Ovary (tissue), 9 donors: ENCODE measurements around the gene MAP2K1. TPM values are rescaled to one million over a fixed set of nuclear protein-coding genes. Genes with fewer than 3 reads are reported as not detected.

Experiments
- DNase-seq, 5 donors: peaks; one replicate each; pipeline ENCODE4 v3.0.0-alpha.2; 2019 to 2020
- H3K27ac ChIP-seq, 2 donors: fragments of 200-600 bp; one replicate each; pipeline versions ENCODE4 v1.5.1 to v1.8.0; 2019 to 2022
- H3K27me3 ChIP-seq: fragments of 200-600 bp; one replicate; pipeline ENCODE4 v1.8.0; 2022
- H3K36me3 ChIP-seq: fragments of 200-600 bp; sonication (generic); one replicate; pipeline ENCODE4 v1.5.1; 2019
- H3K4me1 ChIP-seq: one replicate; pipeline ENCODE4 v1.8.1; 2013; ENCODE audit warnings: mild to moderate bottlenecking, moderate library complexity; ENCODE audit not compliant: insufficient read depth
- H3K4me3 ChIP-seq: fragments of 200-600 bp; sonication (generic); one replicate; pipeline ENCODE4 v1.5.1; 2017
- H3K9me3 ChIP-seq, 2 donors: fragments of 200-600 bp in 1 of 2; sonication (generic) in 1 of 2; one replicate each; pipeline versions ENCODE4 v1.5.1 to v1.8.1; 2013 to 2019; ENCODE audit warnings: mild to moderate bottlenecking in 1 of 2, moderate library complexity in 1 of 2
- CTCF ChIP-seq, 3 donors: fragments of 450-650 bp in 2 of 3; fragments of 200-600 bp in 1 of 3; IDR thresholded peaks; one replicate each; pipeline versions ENCODE4 v1.5.1 to v1.8.0; 2016 to 2022; ENCODE audit warnings: antibody characterized with exemption in 3 of 3, mild to moderate bottlenecking in 1 of 3
- EP300 ChIP-seq: sonication (generic); formaldehyde crosslinking; IDR thresholded peaks from one replicate; pipeline ENCODE4 v1.6.1; 2017; ENCODE audit warnings: antibody characterized with exemption
- POLR2A ChIP-seq: fragments of 450-650 bp; IDR thresholded peaks from one replicate; pipeline ENCODE4 v1.6.1; 2017; ENCODE audit warnings: antibody characterized with exemption, mild to moderate bottlenecking, moderate library complexity
- WGBS, 3 donors: extraction: QIAGEN DNeasy Blood & Tissue Kit in 1 of 3; methylation state at CpG; one replicate each; pipeline versions ENCODE4 v1.1.5 to v1.1.7; 2013 to 2017; 5-methylcytosine and 5-hydroxymethylcytosine counted together
- intact Hi-C, 4 donors: fragments of 100-400 bp; cut with DNase I; formaldehyde crosslinking; loops; one replicate each; pipeline versions ENCODE4 v1.11.0 to v1.15.1; 2022 to 2023
- polyA plus RNA-seq, 2 donors: library from polyadenylated mRNA; stranded (reverse); fragments of 200-250 nt in 1 of 2; fragments of 350-450 nt in 1 of 2; fragmentation: Illumina TruSeq in 1 of 2; extraction: RNeasy Lipid Tissue Mini Kit (QIAGEN cat#74804) in 1 of 2; gene quantifications; one replicate each; pipeline ENCODE4 v1.2.3, GENCODE V29; 2013 to 2014
- total RNA-seq, 7 donors: library from RNA; depleted of rRNA in 2 of 7; stranded (reverse); fragments of >200 nt in 2 of 7; fragmentation: NEBNext Ultra II Directional in 3 of 7; extraction: Animal tissue kit (Norgen Biotek cat#: 25700) in 3 of 7; gene quantifications; one replicate each; pipeline versions ENCODE4 v1.1.0 to v1.2.4, GENCODE V29; 2016 to 2023
- donor health status: DM: no; HTN: no; CAD: no; lungs with moderate emphysema.
- donor health status: DM: no; HTN: no; CAD: no.
- donor health status: Bipolar disorder and iron deficiency.
- donor health status: DM: yes; HTN: yes; CAD: no.
- donor health status: DM: no; HTN: no; CAD: no.
- donor health status: DM: yes; HTN: yes; CAD: no.

MAP2K1 gene
- total and polyA plus RNA-seq, 9 donors, result 21.6 to 44.8 (median 34.3) TPM

- Histone ChIP-seq H3K27me3 (no peaks in the 10 kb centered on the region), H3K27ac (no peak overlapping the region), H3K9me3 (no peaks in the 10 kb centered on the region), H3K4me3 (no peak overlapping the region), H3K36me3 (no peaks in the 10 kb centered on the region), H3K4me1 (no peaks in the 10 kb centered on the region)
- no peak for DNase-seq
- TF ChIP-seq EP300 (no peak), POLR2A (no peak)
- intact Hi-C loops, result no loop called here
- 26 to 39% (median 28%) methylated on average over 3 of the region's 3 CpGs for WGBS, 3 donors
Measured at GRCh38 chr15:66430627-66431255, 44.0 kb downstream of the MAP2K1 start.

- H3K27me3 ChIP-seq, result no peaks in the 10 kb centered on the region
- no peaks in the 10 kb centered on the region for H3K36me3 ChIP-seq
- no peaks in the 10 kb centered on the region for H3K4me1 ChIP-seq
- 94 to 96% (median 94%) methylated on average over 2 of the region's 2 CpGs for WGBS, 3 donors
- DNase-seq, result no peak
- no peak overlapping the region for H3K4me3 ChIP-seq
- no peak overlapping the region for H3K27ac ChIP-seq
- TF ChIP-seq POLR2A (no peak), EP300 (no peak), CTCF (IDR thresholded peaks at IDR 0.05) (no peak)
- intact Hi-C loops, result no loop called here
- H3K9me3 ChIP-seq, result no peaks in the 10 kb centered on the region
Measured at GRCh38 chr15:66433726-66434125, 47.0 kb downstream of the MAP2K1 start.

GRCh38 chr15:66440501-66440900 is 53.8 kb downstream of the MAP2K1 start:
- Histone ChIP-seq H3K4me3 (no peak overlapping the region), H3K36me3 (no peaks in the 10 kb centered on the region), H3K9me3 (no peaks in the 10 kb centered on the region), H3K4me1 (no peaks in the 10 kb centered on the region), H3K27me3 (no peaks in the 10 kb centered on the region), H3K27ac (no peak overlapping the region)
- no peak for DNase-seq
- no peak for TF ChIP-seq EP300
- 90 to 94% (median 91%) methylated on average over 2 of the region's 2 CpGs for WGBS, 3 donors
- intact Hi-C loops, result no loop called here

GRCh38 chr15:66452420-66452819 is 65.7 kb downstream of the MAP2K1 start:
- TF ChIP-seq CTCF (IDR thresholded peaks at IDR 0.05) (no peak), EP300 (no peak), POLR2A (no peak)
- Histone ChIP-seq H3K4me3 (no peak overlapping the region), H3K36me3 (no peaks in the 10 kb centered on the region), H3K27ac (no peak overlapping the region), H3K9me3 (no peaks in the 10 kb centered on the region), H3K27me3 (no peaks in the 10 kb centered on the region), H3K4me1 (peaks cover 3% of the 10 kb centered on the region)
- intact Hi-C loops, result no loop called here
- 65 to 67% (median 66%) methylated on average over 4 of the region's 4 CpGs for WGBS, 3 donors
- DNase-seq, result no peak

- TF ChIP-seq POLR2A, result no peak
- TF ChIP-seq EP300, result no peak
- no peak for TF ChIP-seq CTCF (IDR thresholded peaks at IDR 0.05)
- Histone ChIP-seq H3K27ac (no peak overlapping the region), H3K27me3 (no peaks in the 10 kb centered on the region), H3K4me3 (no peak overlapping the region), H3K36me3 (no peaks in the 10 kb centered on the region), H3K4me1 (peaks cover 3% of the 10 kb centered on the region), H3K9me3 (no peaks in the 10 kb centered on the region)
- intact Hi-C loops, result no loop called here
- WGBS, 3 donors, result 30 to 46% (median 32%) methylated on average over 1 of the region's 1 CpG
- DNase-seq, result peak in 4 of 5 donors; percentile 30 to 47 (median 36)
Measured at GRCh38 chr15:66452971-66453580, 66.4 kb downstream of the MAP2K1 start.
